DMS53 treated with DMSO at 0.1 percent for 48 hours (cell line): ENCODE data around the gene TRH.

ENCODE experiments used
- DNase-seq: peaks from one replicate; lab custom pipeline; 2025; ENCODE audit not compliant: unreplicated experiment; lab: John Stamatoyannopoulos, UW

TRH gene, protein sequence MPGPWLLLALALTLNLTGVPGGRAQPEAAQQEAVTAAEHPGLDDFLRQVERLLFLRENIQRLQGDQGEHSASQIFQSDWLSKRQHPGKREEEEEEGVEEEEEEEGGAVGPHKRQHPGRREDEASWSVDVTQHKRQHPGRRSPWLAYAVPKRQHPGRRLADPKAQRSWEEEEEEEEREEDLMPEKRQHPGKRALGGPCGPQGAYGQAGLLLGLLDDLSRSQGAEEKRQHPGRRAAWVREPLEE

DNA sequence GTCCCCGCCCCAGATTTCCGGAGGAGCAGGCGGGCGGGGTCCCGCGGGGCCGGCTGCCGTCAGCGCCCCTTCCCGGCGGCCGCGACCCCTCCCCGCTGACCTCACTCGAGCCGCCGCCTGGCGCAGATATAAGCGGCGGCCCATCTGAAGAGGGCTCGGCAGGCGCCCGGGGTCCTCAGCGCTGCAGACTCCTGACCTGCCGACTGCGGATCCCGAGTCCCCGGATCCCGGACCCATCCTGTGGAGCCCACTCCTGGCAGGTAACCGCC, at the start of gene TRH:
TRH (plus strand) TSS at position 157 of the 269 bp plus-strand sequence. CDS start 1,097 bp downstream, outside the sequence.
- DNase-seq: no peak

DNA sequence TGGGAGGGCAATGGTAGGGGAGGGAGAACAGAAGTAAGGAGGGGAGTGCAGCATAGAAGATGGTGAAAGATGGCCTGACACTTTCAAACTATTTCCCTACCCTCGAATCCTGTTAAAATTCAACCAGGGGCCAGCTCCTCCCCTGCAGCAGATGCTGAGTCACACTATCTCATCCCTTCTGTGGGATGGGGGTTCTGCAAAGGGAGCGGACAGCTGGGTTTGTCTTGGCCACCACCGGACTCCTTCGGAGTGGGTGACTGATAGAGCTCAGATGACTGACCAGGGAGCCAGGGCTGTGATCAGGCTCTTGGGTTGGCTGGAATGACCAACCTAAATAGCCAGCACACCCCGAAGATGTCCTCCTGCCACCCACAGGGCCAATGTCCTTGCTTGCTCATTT, 47.4 kb upstream of the TRH start:
- DNase-seq: no peak

DNA sequence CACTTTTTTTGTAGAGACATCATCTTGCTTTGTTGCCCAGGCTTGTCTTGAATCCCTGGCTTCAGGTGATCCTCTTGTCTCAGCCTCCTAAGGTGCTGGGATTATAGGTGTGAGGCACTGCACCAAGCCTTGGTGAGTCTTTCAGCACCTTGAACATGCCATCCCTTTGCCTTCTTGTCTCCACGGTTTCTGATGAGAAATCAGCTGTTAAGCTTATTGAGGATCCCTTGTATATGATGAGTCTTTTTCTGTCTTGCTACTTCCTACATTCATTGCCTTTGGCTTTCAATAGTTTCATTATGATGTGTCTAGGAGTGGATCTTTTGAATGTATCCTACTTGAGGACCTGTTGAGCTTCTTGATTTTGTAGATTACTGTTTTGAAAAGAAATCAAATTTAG, 45.1 kb upstream of the TRH start:
- DNase-seq: no peak

DNA sequence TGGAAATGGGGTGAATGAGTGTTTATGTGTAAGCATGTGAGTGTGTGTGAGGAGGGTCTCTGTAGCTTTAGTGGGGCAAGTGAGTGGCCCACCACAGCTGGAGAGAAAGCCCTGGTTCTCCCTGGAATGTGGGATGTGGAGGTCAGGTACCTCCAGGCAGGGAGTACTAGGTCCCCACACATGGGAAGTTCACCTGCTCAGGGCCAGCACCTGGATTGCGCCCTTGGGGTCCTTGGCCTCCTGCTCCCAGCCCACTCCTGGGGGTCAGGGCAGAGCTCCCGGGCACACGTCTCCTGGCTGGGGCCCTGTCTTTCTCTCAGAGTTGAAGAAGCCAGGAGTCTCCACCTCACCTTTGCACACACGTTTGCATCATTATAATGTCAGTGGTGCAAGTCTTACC, 41.0 kb upstream of the TRH start:
- DNase-seq: no peak

DNA sequence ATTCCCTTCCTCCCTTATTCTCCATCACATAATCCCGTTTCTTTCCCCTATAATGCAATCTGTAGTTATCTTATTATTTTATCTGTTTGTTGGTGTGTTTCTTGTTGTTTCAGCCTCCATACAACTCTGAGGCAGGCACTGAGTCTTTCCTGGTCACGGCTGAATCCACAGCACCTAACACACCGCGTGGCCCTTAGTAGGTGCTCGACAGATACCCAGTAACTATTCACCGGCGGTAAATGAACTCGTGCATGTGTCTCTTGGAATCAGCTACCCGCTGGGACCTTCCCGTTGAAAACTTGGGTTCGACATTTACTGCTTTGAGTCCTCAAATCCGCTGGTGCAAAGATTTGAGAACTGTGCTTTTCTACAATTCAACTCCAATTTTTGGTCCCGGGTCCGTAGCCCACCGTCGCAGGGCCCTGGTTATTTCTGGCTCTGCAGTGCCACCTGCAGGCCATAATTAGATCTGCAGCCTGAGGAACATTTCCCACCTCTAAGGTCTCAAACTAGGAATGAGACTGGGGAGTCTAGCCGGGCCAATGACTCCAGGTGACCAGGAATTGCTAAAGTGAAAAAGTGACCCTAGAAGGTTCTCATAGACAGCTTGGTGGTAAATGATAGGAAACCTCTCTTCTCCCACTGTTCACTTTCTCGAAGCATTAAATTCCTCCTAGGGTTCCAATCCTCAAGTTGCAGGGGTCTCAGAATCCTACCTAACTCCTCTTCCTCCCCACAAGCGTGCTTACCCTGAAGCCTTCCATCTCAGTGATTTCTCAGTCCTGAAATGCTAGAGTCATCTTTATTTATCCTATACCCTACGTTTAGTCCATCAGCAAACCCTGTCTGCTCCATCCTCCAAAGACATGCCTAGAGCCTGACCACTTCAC, 40.0 kb upstream of the TRH start:
- no peak for DNase-seq

DNA sequence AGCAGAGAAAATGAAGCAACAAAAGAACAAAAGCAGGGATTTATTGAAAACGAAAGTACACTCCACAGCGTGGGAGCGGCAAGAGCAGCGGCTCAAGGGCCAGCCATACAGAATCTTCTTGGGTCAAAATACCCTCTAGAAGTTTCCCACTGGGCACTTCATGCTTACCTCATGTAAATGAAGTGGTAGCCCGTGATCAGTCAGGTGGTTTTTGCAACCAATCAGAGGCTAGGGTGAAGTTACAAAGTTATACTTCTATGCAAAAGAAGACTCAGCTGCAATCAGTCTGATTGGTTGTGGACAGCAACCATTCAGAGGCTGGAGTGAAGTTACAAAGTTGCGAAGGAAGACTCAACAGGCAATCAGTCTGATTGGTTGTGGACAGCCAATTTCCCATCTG, 37.8 kb upstream of the TRH start:
- DNase-seq: peak; percentile 49

DNA sequence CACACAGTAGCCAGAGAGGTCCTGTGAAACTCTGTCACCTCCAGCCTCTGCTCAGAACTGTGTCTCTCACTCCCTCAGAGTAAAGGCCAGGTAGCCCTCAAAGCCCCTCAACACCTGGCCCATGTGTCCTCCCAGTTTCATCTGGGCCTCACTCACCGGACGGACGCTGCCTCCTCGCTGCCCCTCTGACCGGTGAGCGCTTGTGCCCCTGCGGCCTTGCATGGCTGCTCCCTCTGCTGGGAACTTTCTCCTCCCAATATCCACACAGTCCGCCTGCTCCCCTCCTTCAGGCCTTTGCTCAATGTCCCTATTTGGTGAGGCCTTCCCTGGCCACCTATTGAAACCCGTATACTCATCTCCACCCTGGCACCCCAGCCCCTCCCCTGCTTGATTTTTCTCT, 36.8 kb upstream of the TRH start:
- no peak for DNase-seq

DNA sequence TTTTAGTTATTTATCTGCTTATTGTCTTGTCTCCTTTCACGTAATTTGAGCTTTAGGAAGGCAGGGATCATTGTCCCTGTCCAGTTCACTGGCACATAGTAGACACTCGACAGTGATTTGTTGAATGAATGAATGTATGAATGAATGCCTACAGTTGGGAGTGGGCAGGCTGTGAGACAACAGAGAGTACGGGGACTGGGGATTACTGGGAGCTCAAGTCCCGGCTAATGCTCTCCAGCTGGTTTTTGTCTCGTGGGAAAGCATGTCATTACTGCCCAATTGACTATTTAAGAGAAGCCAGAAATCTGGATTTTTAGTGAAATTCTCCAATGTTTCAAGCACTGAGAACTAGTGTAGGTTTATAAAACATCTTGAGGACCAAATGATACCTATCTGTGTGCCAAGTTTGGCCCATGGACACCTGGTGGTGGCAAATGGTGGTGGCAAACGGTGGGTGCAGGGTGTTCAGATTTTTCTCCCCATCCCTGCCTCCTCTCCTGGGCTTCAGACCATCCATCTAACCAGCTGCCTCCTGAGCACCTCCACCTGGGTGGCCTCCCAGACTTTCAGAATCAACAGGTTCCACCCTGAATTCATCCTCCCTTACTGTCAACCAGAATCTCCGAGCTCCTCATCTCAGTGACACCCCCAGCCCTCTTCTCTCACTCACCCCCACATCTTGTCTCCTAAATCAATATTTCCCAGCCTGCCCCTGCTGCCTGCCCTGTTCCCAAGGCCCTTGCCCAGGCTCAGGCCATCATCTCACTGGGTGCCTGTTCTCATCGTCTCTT, 36.2 kb upstream of the TRH start:
- no peak for DNase-seq

DNA sequence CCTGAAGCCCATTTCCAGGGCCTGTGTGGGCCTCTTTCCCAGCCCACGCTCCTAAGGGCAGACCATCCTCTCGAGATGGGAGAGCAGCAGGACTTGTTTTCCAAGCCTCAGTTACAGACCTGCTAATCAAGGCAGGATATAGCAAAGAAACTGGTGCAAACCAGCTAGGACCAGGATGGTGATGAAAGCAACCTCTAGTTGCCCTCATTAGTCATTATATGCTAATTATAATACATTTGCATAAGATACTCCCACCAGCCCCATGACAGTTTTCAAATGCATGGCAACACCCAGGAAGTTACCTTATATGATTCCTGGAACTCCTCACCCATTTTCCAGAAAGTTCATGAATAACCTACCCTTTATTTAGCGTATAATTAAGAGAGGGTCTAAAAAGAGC, 34.4 kb upstream of the TRH start:
- DNase-seq: no peak

DNA sequence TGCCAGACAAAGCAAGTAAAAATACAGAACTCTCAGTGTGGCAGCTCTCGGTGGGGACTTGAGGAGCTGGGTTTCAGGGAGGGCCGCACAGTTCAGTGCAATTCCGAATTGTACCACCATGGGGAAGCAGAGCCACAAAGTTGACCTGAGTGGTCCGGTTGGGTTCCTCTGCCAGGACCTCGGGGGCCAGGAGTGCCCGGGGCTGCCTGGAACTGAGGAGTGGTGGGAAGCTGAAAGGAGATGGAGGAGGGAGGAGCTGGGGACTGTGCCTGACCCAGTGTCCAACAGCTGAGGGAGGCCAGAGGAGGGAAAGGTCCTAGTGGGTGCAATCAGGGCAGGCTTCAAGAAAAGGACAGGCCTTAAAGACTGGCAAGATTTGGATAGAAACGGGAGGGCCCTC, 32.2 kb upstream of the TRH start:
- peak; percentile 17 for DNase-seq

DNA sequence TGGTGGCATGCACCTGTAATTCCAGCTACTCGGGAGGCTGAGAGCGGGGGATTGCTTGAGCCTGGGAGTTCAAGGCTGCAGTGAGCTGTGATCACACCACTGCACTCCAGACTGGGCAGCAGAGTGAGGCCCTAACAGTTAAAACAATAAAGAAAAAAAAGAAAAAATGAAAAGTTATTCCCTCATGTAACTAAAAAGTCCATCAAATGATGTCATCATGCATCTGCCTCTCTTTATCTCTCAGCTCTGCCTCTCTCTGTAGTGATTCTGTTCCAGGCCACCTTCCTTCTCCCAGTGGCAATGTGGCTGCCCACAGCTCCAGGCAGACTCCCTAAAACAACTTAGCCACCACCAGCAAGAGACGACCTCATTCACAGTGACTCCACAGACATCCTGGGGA, 31.5 kb upstream of the TRH start:
- DNase-seq: no peak

DNA sequence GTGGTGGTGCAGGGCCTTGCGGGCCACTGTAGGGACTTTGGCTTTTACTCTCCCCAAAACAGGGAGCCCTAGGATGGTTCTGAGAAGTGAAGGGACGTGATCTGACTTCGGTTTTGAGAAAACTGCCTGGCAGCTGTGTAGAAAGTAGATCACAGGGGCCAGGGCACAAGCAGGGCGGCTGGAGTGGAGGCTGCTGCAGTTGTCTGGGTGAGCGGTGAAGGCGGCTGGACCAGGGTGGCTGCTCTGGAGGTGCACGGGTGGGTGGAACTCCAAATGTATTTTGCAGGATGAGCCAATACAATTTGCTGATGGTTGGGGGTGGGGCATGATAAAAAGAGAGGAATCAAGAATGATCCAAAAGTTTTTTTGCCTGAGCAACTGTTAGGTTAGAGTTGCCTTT, 29.8 kb upstream of the TRH start:
- no peak for DNase-seq

DNA sequence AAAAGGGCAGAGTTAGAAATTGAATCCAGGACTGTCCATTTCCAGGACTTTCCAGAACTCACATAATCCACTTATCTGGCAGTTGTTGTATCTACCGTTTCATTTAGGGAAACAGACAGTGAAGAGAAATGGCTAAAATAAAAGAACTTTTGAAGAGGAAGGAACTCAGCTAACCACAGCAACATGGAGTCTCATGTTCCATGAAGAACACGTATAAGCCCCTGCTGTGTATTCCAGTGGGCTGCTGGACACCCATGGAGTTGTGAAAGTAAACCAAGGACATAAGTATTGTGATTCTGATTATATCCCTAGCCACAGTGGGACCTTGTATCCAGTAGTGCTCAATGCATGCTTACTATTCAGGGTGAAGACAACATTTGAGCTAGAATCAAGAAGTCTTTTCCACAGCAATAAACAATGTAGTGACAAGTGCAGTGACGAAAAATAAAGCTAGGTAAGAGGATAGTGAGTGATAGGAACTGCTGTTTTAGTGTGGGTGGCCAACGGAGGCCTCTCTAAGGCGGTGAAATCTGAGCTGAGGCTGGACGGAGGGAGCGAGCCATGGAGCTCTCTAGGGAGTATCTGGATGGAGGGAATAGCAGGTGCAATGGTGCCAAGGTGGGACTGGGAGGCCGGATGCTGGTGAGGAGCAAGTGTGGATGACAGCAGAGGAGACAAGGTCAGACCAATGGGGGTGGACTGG, 26.8 kb upstream of the TRH start:
- no peak for DNase-seq

DNA sequence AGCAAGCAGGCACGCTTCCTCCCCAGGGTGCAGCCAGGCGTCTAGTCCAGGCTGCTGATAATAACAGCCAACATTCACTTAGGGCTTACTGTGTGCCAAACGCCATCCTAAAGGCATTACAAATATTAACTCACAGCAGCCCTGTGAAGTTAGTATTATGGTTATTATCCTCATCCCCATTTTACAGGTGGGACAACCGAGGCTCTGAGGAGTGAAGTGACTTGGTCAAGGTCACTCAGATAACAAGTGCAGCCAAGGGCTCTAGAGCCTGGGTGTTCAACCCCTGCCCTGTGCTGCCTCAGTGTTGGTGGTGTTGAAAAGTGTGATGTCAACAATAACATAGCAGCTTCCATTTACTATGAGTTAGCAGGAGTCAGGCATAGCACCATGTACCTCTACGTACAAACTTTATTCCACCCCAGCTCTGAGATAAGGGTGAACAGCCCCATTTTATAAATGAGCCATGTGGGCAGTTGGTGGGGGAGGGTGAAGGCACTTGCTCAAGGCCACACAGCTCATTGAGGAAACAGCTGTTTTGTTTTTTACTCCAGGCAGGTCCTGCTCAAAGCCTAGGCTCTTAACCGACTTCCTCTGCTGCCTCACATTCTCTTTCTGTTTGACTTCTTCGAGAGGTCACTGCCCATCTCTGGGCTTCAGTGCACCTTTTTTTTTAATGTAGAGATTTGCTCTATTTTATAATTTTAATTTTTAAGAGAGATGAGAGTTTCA, 24.0 kb upstream of the TRH start:
- DNase-seq: no peak

DNA sequence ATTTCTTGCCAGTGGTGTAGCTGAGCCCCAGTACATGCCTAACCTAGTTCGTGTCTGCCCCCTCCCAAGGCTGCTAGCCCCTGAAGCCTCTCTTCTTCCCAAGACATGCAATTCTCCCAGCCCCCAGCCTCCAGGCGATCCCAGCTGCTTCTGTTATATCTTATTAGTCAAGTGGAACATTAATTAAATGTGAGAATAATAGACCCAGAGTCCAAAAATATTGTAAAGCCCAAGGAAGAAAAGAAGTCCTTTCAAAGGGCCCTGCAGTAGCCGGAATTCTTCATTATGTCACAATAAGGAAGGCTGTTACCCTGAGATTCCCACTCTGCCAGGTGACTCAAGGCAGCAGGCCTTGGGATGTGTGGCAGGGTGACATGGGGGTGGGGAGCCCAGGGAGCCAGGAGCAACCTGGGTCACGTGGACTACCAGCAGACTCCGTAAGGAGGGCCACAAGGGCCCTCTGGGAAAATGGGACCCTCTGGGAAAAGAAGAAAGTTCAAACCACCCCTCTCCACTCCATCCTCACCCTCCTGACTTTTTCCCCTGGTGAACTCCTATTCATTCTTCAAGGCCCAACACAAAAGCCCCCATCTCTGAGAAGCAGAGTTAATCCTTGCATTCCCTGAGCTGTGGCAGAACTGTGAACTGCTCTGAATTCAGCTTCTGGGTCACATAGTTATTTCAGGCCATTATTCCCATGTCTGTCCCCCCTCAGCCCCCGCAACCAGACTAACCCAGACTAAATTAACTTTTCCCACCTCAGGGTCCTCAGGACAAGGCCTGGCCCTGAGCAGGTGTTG, 21.8 kb upstream of the TRH start:
- no peak for DNase-seq

DNA sequence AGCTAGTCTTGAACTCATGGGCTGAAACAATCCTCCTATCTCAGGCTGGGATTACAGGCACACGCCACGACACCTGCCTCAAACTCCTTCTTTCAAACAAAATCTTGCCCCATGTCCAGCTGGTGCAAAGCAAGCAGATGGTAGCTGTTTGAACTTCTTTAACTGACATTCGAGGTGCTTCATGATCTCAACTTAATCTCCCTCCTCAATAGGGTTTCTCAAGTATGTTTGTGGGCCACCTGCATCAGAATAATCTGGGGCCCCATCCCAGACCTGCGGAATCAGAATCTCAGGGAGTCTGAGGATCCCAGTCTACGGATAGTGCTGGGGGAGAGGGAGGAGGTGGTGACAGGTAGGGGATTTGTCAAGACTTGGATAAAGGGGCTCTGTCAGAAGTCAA, 20.9 kb upstream of the TRH start:
- DNase-seq: no peak

DNA sequence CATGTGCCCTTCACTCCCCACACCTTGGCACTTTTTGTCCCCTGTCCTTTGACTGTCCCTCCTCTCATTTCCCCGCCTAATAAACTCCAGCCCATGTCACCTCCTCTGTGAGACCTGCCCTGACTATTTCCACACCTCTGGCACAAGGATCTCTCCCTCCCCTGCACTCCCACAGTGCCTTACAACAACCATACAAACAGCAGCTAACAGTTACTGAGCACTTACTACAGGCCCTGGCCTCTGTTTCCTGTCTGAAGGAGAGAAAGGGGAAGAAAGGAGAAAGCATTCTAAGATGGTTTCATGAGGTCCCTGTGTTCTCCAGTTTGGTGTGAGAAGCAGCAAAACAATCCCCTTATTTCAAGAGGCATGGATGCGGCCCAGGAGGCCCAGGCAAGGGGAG, 20.0 kb upstream of the TRH start:
- DNase-seq: no peak

DNA sequence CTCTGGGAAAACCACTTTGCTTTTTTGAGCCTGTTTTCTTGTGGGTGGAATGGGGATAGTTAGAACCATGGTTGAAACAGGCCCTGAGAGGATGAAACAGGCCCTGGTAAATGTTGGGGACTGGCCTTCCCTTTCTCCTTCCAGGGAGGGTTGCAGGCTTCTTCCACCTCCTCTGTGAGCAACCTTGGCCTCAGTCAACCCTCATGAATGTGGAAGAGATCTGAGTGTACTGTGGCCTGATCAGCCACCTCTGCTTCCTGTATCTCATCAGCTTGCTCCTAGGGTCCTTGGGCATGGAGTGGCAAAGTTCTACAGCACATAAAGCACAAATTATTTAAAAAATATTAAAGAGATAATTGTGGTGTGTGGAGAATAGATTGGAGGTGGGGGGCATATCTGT, 17.6 kb upstream of the TRH start:
- no peak for DNase-seq

DNA sequence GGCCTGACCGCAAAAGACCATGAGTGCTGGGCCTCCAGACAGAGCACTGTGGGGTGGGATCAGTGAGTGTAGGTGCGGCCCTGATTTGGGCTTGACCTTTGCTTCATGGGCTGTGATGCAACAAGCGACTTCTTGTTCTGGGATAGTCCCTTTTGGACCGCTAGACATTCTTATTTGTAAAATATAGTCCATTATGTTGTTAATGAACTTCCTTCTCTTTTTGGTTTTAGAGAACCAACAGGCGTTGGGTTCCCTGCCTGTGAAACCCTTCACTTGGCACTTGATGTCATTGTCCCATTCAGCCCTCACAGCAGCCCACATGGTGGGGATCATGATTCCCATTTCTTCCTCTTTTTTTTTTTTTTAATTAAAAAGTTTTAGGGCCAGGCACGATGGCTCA, 15.8 kb upstream of the TRH start:
- no peak for DNase-seq

DNA sequence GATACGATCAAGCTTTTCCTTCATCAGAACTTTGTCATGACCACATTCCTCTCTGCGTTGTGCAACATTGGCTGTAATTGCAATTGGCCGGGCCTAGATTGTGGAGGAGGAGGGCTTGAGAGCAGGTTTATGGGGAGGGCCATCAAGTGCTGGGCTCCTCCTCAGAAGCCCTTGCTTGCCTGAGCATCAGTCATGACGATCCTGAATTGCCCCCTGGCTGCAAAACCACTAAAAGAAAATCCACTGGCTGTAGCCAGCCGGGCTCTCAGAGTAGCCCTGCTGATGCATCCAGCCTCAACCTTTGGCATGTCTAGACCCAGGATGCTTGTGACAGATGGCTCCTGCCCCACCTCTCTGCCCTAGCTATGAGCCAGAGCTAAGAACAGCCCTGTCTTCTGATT, 13.4 kb upstream of the TRH start:
- no peak for DNase-seq
